CD4-positive, alpha-beta T cell treated with Interleukin-4 for 4 hours (primary cell): ENCODE data around the gene ZBTB7B.

ENCODE experiments used
- DNase-seq: peaks from one replicate; pipeline ENCODE4 v3.0.0-alpha.2; 2020

Gene ZBTB7B

DNA sequence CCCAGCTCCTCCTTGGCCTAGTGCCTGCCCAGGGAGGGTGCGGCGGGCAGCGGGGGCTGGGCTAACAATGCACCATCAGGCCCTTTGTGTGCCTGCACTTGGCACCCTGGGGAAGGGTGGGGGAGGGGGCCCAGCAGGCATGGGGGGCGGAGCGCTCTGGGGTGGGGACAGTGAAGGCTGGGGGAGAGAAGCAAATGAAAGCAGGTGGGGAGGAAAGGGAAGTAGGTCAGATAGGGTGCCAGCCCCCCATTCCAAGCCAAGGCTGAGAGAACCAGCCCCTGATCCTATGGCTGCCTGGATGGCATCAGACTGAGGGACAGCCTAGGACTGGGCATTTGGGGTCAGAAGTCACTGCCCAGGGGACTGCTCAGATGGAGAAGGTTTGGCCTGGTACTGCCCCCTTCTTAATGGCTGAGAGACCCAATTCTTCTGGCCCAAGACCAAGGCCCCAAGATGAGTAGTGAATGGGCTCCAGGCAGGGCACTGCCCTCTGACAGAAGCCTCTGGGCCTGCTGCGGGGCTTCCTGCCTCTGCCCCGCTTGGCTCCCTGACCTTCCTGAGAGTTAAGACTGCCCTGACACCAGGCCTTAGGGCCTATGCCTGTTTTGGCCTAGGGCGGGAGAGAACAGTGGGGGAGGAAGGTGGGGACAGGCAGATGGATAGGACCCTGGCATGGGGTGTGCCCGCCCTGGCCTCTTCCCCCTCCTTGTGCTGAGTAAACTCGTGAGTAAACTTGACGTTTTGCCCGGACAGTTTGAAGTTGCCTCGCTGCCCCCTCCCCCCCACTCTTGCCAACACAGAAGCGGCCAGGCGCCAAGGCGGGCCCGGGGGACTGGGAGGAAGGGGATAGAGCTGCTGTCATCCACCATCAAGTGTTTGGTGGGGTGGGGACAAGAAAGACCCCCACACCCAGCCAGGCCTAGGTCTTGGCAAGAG, 2.7 kb downstream of the ZBTB7B start:
- no peak for DNase-seq

GRCh38 chr1:155006601-155007101, 4.0 kb downstream of the ZBTB7B start:
- DNase-seq, result peak; percentile 50

DNA sequence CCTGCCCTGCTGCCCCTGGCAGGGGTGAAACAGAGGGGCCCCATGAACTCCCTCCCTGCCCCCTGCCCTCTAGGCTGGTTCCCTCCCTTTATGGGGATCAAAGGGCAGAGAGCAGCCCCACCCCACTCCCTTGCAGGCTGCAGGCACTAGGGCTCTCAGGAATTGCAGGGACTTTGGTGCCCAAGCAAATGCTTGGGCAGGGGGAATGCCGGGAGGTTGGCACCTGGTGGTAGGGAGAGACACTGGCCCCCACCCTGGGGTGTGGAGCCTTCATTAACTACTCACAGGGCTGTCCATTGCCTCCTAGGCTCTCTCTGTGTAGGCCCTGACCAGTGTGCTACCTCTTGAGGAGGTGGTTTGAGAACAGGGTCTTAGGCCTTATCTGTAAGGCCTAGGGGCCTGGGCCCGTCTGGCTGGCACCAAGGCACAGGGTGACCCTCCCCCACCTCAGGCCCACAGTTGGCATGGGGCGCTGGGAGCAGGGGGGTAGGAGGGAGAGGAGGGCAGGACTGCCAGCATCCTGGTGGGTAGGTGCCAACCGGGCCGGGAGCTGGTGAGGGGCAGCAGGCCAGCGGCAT, 4.7 kb downstream of the ZBTB7B start:
- no peak for DNase-seq

- DNase-seq, result no peak
Measured at GRCh38 chr1:155008015-155008941, 5.7 kb downstream of the ZBTB7B start.

GRCh38 chr1:155009221-155009711, 6.7 kb downstream of the ZBTB7B start:
- DNase-seq, result no peak

DNA sequence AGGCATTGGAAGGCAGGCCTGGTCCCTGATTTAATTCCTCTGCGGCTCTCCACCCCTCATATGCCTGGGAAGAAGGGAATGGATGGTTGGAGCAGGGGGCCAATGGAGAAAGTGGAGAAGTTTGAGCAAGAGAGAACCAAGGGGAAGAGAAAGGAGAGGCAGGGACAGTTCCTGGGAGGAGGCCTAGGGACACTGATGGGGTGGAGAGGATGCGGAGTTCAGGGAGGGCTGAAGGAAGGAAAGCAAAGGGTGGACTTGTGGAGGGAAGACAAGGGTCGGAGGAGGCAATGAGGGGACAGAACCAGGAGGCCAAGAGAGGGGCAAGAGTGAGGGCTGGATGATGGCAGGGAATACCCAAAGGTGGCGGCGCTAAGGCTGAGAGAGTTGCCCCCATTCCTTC, 7.1 kb downstream of the ZBTB7B start:
- DNase-seq, result no peak

DNA sequence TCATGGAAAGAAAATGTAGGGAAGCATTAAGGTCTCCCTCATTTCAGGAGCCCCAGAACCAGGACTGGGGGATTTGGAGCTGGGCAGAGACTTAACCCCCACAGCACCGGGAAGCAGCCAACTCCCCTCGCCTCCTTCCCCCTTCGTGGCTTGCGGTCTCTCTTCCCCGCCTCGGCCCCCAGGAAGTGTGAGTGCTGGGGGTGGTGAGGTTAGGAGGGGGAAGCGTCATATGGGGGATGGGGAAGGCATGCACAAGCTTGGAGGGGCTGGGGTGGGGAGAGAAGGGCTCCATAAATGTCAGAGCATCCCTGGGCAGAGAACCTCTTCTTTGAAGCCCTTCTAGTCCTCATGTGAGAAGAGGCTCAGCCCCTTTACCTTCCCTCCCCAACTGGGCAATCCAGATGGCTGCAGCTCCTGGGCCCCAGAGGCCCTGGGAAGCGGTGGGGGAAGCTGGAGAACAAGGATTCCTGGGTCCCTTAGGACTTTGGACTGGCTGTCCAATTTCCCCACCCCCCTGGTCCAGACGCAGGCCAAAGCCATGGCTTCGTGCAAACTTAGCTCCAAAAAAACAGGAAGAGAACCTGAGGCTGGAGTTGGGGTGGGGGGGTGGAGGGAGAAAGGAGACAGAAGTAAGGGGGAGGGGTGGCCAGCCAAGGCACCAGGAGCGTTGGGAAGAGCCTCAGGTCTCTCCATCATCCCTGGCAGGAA, 7.8 kb downstream of the ZBTB7B start:
- DNase-seq, result no peak

DNA sequence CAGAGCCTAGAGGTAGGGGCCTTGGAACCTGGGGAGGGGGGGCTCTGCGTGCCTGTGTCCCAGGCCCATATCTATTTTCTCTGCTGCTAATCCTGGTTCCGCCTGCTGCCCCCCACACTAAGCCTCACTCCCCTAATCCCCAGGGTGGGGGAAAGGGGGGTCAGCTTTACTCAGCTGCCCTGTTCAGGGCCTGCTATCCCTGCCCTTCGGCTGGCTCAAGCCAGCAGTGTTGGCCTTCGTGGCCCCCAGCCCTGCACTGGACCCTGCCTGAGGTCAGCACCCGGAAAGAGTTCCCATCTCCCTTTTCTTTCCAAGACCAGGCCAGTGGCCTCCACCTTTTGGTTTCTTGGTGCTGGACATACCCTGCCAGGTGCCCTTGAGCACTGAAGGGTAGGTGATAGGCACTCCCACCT, 8.4 kb downstream of the ZBTB7B start:
- no peak for DNase-seq

- no peak for DNase-seq
Measured at GRCh38 chr1:155011437-155012025, 8.9 kb downstream of the ZBTB7B start.

DNA sequence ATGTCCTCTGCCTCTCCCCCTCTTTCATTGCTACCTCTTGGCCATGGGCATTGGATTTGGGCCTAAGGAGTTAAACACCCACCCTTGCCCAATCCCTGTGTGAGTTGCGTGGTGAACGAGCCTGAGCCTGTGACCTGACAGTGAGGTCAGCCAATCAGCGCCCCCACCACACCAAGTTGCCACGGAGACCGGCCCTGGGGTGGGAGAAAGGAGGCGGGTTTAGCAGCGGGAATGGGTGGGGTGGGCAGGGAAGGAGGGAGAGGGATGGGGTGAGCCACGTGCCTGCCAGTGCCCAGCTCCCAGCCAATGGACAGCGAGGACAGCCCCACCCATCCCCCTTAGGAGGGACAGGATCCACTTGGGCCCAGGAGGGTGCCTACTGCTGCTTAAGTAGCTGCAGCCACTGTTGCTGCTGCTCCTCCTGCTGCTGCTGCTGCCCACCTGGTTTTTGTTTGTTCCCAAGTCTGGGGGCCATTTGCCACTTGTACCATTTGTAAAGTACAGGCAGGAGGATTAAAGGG, 9.5 kb downstream of the ZBTB7B start:
- DNase-seq, result no peak

DNA sequence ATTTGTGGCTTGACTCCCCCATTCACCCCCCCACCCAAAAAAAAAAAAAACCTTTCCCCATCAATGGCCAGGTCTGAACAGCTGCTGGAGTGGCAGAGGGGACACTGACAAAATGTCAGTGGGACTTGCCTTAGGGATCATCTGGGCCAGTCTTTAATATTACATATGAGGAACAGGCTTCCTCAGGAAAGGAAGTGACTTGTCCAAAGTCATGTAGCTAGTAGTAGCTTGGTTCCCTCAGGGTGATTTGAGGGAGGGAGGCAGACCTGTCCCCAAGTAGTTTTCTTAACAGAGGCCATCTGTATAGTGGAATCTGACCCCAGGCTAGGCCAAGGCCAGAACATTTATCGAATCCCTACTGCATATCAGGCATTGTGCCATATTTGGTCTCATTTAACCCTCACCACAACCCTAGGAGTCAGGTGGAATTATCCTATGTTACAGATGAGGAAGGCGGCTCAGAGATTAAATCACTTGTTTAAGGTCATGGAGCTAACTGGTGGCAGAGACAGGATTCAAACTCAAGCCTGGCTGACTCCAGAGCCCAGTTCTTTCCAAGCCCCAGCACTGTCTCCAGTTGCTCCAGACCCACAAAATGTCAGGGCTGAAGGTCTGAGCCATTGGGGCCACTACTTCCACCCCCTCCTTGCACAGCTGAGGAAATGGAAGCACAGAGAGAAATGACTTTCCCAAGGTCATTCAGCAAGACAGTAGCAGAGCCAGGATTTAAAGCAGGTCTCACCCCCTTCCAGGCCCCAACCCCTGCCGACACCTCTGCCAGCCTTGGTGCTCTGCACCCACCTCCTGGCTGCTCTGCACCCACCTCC, 10.4 kb downstream of the ZBTB7B start:
- no peak for DNase-seq

DNA sequence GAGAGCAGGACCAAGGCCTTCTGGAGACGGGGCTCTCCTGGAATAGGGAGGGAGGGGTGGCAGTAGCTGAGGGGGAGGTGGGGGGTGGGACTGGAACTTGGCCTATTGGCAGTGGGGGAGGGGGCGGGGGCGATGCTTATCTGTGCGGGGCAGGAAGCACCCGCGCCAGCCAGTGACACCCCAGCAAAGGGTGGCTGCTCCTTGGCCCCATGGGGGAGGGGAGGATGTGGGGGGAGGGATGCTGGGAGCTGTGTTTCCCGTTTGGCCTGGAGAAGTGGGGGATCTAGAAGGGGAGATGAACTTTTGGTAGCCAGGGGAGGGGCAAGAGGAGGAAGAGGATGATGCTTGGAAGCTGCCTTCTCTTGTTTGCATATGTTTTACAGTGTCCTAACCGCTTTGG, 11.0 kb downstream of the ZBTB7B start:
- DNase-seq, result no peak

GRCh38 chr1:155014709-155015508, 12.3 kb downstream of the ZBTB7B start:
- no peak for DNase-seq

DNA sequence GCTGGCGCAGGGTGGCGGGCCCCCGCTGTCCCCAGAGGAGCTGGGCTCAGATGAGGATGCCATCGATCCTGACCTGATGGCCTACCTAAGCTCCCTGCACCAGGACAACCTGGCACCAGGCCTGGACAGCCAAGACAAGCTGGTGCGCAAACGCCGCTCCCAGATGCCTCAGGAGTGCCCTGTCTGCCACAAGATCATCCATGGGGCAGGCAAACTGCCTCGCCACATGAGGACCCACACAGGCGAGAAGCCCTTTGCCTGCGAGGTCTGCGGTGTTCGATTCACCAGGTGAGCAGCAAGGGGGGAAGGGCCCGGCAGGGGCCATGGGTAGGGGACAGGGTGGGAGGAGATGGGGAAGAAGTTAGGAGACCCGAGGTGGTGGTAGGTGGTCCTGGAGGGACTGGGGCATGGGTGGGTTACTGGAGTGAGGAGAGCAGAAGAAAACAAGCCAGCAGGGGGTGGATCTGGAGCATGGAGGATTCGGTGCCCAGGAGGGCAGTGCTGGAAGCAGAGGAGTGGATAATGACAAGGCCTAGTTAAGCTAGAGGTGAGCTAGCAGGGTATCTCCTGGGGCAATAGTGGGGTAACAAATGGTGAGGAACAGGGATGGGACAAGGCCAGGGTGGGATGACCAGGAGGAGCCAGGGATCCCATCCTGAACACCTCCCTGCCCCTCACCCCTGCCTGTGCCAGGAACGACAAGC, 13.1 kb downstream of the ZBTB7B start:
- no peak for DNase-seq

- DNase-seq, result no peak
Measured at GRCh38 chr1:155016231-155016831, 13.7 kb downstream of the ZBTB7B start.

DNA sequence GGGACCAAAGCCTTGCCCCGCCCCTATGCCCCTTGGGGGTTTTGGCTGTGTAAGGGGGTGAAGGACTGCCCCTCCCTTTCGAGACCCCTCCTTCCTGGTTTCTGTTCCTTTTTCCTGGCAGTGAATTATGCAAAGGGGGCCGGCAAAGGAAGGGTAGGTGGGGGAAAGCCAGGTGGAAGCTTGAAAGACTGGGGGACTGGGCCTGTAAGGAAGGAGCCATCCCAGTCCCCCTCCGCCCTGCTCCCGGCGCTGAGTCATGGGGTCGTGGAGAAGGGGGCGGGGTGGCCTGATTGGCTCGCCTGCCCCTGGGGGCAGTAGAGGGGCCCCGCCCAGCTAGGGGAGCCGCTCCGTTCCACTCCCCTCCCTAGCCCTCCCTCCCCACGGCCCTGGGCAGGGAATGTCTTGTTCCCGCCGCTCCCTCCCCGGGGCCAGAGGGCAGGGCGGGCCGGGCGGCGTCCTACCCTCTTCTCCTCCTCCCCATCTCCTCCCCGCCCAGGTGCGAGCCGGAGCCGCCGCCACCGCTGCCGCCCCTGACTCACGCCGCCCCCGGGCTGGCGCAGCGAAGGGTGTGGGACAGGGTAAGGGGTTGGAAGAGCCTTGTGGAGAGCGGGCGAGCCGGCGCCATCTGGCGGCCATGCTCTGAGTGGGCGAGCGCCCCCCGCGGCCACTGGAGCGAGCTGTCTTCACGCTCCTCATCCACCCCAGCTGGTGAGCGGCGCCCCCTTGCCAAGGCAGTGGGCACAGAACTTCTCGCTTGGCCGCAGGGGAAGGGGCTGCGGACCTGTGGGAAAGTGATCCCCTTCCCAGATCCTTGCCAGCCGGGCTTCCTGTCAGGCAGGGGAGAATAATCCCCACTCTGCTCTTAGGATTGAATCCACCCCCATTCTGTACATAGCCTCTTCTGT, 14.7 kb downstream of the ZBTB7B start:
- DNase-seq, result peak; percentile 90

- no peak for DNase-seq
Measured at GRCh38 chr1:155017946-155018316, 15.3 kb downstream of the ZBTB7B start.
